HUES64 (cell line): ENCODE results near the gene CEP250.
"Not testable (repeated sequence)": the region's sequence is repeated elsewhere in the genome, so short reads cannot be mapped to it uniquely, and the experiment has no call there.

Source experiments
- H3K27ac ChIP-seq: 2 replicates; pipeline ENCODE4 v1.7.0; 2013; ENCODE audit warnings: low read depth, low read length, inconsistent platforms
- H3K27me3 ChIP-seq: 2 replicates; pipeline ENCODE4 v1.6.1; 2013; ENCODE audit warnings: mild to moderate bottlenecking, low read length; ENCODE audit not compliant: insufficient read depth
- H3K36me3 ChIP-seq: 2 replicates; pipeline ENCODE4 v1.6.1; 2013; ENCODE audit warnings: mild to moderate bottlenecking, low read length; ENCODE audit not compliant: insufficient read depth
- H3K4me1 ChIP-seq: 2 replicates; pipeline ENCODE4 v1.6.1; 2013; ENCODE audit warnings: mild to moderate bottlenecking, low read length, moderate library complexity; ENCODE audit not compliant: insufficient read depth
- H3K4me3 ChIP-seq: 2 replicates; pipeline ENCODE4 v1.5.1; 2013; ENCODE audit warnings: mild to moderate bottlenecking, low read length, moderate library complexity
- H3K9ac ChIP-seq: 2 replicates; pipeline ENCODE4 v1.6.1; 2013; ENCODE audit warnings: mild to moderate bottlenecking, low read depth, low read length
- H3K9me3 ChIP-seq: 2 replicates; pipeline ENCODE4 v1.6.1; 2013; ENCODE audit warnings: low read depth, low read length; ENCODE audit not compliant: insufficient read depth
- WGBS: fragments of 150-250, 120-280 bp; methylation state at CpG from one replicate; pipeline ENCODE4 v1.1.7; 2013; ENCODE audit warnings: missing lambda C conversion rate; 5-methylcytosine and 5-hydroxymethylcytosine counted together

Gene CEP250

GRCh38 chr20:35511814-35512420 is 56.5 kb downstream of the CEP250 start:
- no peaks in the 10 kb centered on the region for H3K4me1 ChIP-seq
- H3K4me3 ChIP-seq: no peak overlapping the region
- H3K9ac ChIP-seq: no peak overlapping the region
- H3K36me3 ChIP-seq: peaks cover 59% of the 10 kb centered on the region
- H3K27ac ChIP-seq: no peak overlapping the region
- no peaks in the 10 kb centered on the region for H3K27me3 ChIP-seq
- no peaks in the 10 kb centered on the region for H3K9me3 ChIP-seq
- WGBS: 91% methylated on average over 2 of the region's 2 CpGs

- WGBS: 94% methylated on average over 11 of the region's 11 CpGs
Observed at GRCh38 chr20:35514371-35514932, 59.1 kb downstream of the CEP250 start.

GRCh38 chr20:35515341-35515740 is 59.9 kb downstream of the CEP250 start:
- H3K4me3 ChIP-seq: no peak overlapping the region
- WGBS: 92% methylated on average over 4 of the region's 4 CpGs
- no peaks in the 10 kb centered on the region for H3K4me1 ChIP-seq
- H3K27ac ChIP-seq: no peak overlapping the region
- peaks cover 26% of the 10 kb centered on the region for H3K36me3 ChIP-seq
- H3K27me3 ChIP-seq: no peaks in the 10 kb centered on the region
- H3K9ac ChIP-seq: no peak overlapping the region
- no peaks in the 10 kb centered on the region for H3K9me3 ChIP-seq

More at GRCh38 chr20:35514371-35514932, 59.1 kb downstream of the CEP250 start:
- H3K27me3 ChIP-seq: no peaks in the 10 kb centered on the region
- H3K27ac ChIP-seq: no peak overlapping the region
- H3K36me3 ChIP-seq: peaks cover 35% of the 10 kb centered on the region
- H3K4me3 ChIP-seq: no peak overlapping the region
- no peak overlapping the region for H3K9ac ChIP-seq
- H3K4me1 ChIP-seq: no peaks in the 10 kb centered on the region
- no peaks in the 10 kb centered on the region for H3K9me3 ChIP-seq

- Histone ChIP-seq H3K27ac (no peak overlapping the region), H3K4me1 (no peaks in the 10 kb centered on the region), H3K9ac (no peak overlapping the region), H3K36me3 (peaks cover 19% of the 10 kb centered on the region), H3K27me3 (no peaks in the 10 kb centered on the region), H3K4me3 (no peak overlapping the region), H3K9me3 (no peaks in the 10 kb centered on the region)
- WGBS: 79% methylated on average over 2 of the region's 3 CpGs
Observed at GRCh38 chr20:35515949-35516645, 60.7 kb downstream of the CEP250 start.

GRCh38 chr20:35517125-35517524 is 61.7 kb downstream of the CEP250 start:
- Histone ChIP-seq H3K4me3 (no peak overlapping the region), H3K9me3 (no peaks in the 10 kb centered on the region), H3K36me3 (peaks cover 9% of the 10 kb centered on the region), H3K27me3 (no peaks in the 10 kb centered on the region), H3K4me1 (no peaks in the 10 kb centered on the region), H3K9ac (no peak overlapping the region), H3K27ac (no peak overlapping the region)
- 90% methylated on average over 1 of the region's 1 CpG for WGBS

GRCh38 chr20:35517767-35518166 is 62.4 kb downstream of the CEP250 start:
- not testable (repeated sequence) for H3K9ac ChIP-seq, H3K9me3 ChIP-seq, H3K27me3 ChIP-seq, H3K4me1 ChIP-seq, H3K36me3 ChIP-seq, H3K27ac ChIP-seq, H3K4me3 ChIP-seq
- whole genome bisulfite sequencing: 82% methylated on average over 4 of the region's 5 CpGs

GRCh38 chr20:35518955-35519354 is 63.6 kb downstream of the CEP250 start:
- Histone ChIP-seq H3K27ac (no peak overlapping the region), H3K9ac (no peak overlapping the region), H3K9me3 (no peaks in the 10 kb centered on the region), H3K27me3 (no peaks in the 10 kb centered on the region), H3K36me3 (no peaks in the 10 kb centered on the region), H3K4me1 (no peaks in the 10 kb centered on the region), H3K4me3 (no peak overlapping the region)
- 91% methylated on average over 9 of the region's 9 CpGs for WGBS

- Histone ChIP-seq H3K27me3 (no peaks in the 10 kb centered on the region), H3K4me3 (no peak overlapping the region), H3K4me1 (no peaks in the 10 kb centered on the region), H3K36me3 (no peaks in the 10 kb centered on the region), H3K9me3 (no peaks in the 10 kb centered on the region), H3K9ac (no peak overlapping the region), H3K27ac (no peak overlapping the region)
- WGBS: 72% methylated on average over 6 of the region's 6 CpGs
Observed at GRCh38 chr20:35523298-35523888, 68.0 kb downstream of the CEP250 start.

- Histone ChIP-seq H3K4me1 (no peaks in the 10 kb centered on the region), H3K36me3 (no peaks in the 10 kb centered on the region), H3K9ac (no peak overlapping the region), H3K27me3 (no peaks in the 10 kb centered on the region), H3K4me3 (no peak overlapping the region), H3K27ac (no peak overlapping the region), H3K9me3 (no peaks in the 10 kb centered on the region)
- 95% methylated on average over 1 of the region's 1 CpG for WGBS
Observed at GRCh38 chr20:35525639-35526038, 70.2 kb downstream of the CEP250 start.

GRCh38 chr20:35527122-35527769 is 71.8 kb downstream of the CEP250 start:
- Histone ChIP-seq H3K27ac (no peak overlapping the region), H3K4me3 (no peak overlapping the region), H3K9ac (no peak overlapping the region), H3K36me3 (no peaks in the 10 kb centered on the region), H3K9me3 (no peaks in the 10 kb centered on the region), H3K4me1 (no peaks in the 10 kb centered on the region), H3K27me3 (no peaks in the 10 kb centered on the region)
- WGBS: 92% methylated on average over 12 of the region's 12 CpGs

- Histone ChIP-seq H3K9me3 (no peaks in the 10 kb centered on the region), H3K9ac (no peak within 1 kb of the TSS)
- WGBS: 93% methylated on average over 1 of the region's 2 CpGs
Observed at GRCh38 chr20:35529552-35529951, 74.2 kb downstream of the CEP250 start, which contains the start of gene C20orf173. TSS of gene C20orf173 (minus strand) at chr20:35529652. CDS start at chr20:35529373, 279 bp downstream.

More at GRCh38 chr20:35529552-35529951, 74.2 kb downstream of the CEP250 start, which contains the start of gene C20orf173:
- Histone ChIP-seq H3K4me3 (no peak within 1 kb of the TSS), H3K27ac (no peak within 1 kb of the TSS), H3K27me3 (no peaks in the 10 kb centered on the region), H3K36me3 (no peaks in the 10 kb centered on the region), H3K4me1 (no peaks in the 10 kb centered on the region)
